Right atrium auricular region (tissue), 2 donors: ENCODE measurements around the gene NEUROG1. TPM values are rescaled to one million over a fixed set of nuclear protein-coding genes. Genes with fewer than 3 reads are reported as not detected.

Source experiments
- DNase-seq: peaks from one replicate; pipeline ENCODE4 v3.0.0-alpha.2; 2019; ENCODE audit warnings: low spot score
- H3K27ac ChIP-seq, 2 donors: fragments of 200-600 bp; sonication (generic); 1 replicate in 1 of 2; 2 replicates in 1 of 2; pipeline ENCODE4 v1.5.1; 2016 to 2019
- H3K27me3 ChIP-seq, 2 donors: fragments of 200-600 bp; sonication (generic); one replicate each; pipeline versions ENCODE4 v1.5.1 to v1.6.0; 2017 to 2019
- H3K36me3 ChIP-seq: fragments of 200-600 bp; sonication (generic); one replicate; pipeline ENCODE4 v1.5.1; 2016
- H3K4me1 ChIP-seq, 2 donors: fragments of 200-600 bp; sonication (generic); one replicate each; pipeline versions ENCODE4 v1.5.1 to v1.6.0; 2017 to 2019
- H3K4me3 ChIP-seq, 2 donors: fragments of 200-600 bp; sonication (generic); 1 replicate in 1 of 2; 2 replicates in 1 of 2; pipeline ENCODE4 v1.5.1; 2017 to 2019; ENCODE audit warnings: mild to moderate bottlenecking in 1 of 2, moderate library complexity in 1 of 2
- H3K9me3 ChIP-seq, 2 donors: fragments of 200-600 bp; sonication (generic); one replicate each; pipeline ENCODE4 v1.5.1; 2019
- total RNA-seq, 2 donors: library from RNA; depleted of rRNA; stranded (reverse); fragments of >200 nt; gene quantifications; one replicate each; pipeline ENCODE4 v1.1.0, GENCODE V29; 2016
- TF ChIP-seq, protein P1 (sequence below), 2 donors: fragments of 200-600 bp; sonication (generic); IDR thresholded peaks; one replicate each; pipeline ENCODE4 v1.5.1; 2019; ENCODE audit warnings: antibody characterized with exemption in 2 of 2

The NEUROG1 gene
- total RNA-seq, 2 donors from 2014 or later, result not detected

DNA sequence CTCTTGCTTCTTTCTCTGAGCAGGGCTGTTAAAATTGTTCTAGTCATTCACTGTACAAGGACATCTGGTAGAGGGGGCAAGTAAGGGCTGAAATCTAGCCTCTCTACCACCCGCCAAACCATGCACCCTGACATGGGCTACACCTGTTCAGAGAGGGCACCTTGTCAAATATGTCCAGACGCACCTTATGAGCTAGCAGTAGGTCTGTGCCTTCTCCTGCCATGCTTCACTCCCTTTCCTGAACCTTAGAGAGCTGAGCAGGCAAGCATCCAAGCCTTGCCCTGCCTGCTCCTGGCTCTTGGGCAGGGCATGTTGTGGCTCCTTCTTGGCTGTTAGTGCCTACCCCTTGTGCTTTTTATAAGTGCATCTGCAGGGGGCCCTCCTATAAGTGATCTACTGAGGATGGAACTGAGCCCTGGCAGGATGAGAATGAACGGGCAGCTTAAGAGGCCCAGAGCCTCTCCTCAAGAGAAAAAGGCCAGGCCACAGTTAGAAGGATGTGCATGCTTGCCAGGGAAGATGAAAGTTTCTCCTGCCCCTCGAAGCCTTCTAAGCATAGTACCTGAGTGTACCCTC lies 3.8 kb upstream of the NEUROG1 start:
- Histone ChIP-seq H3K27ac (no peak overlapping the region), H3K36me3 (no peaks in the 10 kb centered on the region), H3K9me3 (peaks cover 0 to 8% of the 10 kb centered on the region in 2 donors), H3K4me1 (peaks cover 0 to 29% of the 10 kb centered on the region in 2 donors), H3K4me3 (no peak overlapping the region), H3K27me3 (peaks cover 11 to 29% of the 10 kb centered on the region in 2 donors)
- no peak for DNase-seq
- TF ChIP-seq, protein P1, sequence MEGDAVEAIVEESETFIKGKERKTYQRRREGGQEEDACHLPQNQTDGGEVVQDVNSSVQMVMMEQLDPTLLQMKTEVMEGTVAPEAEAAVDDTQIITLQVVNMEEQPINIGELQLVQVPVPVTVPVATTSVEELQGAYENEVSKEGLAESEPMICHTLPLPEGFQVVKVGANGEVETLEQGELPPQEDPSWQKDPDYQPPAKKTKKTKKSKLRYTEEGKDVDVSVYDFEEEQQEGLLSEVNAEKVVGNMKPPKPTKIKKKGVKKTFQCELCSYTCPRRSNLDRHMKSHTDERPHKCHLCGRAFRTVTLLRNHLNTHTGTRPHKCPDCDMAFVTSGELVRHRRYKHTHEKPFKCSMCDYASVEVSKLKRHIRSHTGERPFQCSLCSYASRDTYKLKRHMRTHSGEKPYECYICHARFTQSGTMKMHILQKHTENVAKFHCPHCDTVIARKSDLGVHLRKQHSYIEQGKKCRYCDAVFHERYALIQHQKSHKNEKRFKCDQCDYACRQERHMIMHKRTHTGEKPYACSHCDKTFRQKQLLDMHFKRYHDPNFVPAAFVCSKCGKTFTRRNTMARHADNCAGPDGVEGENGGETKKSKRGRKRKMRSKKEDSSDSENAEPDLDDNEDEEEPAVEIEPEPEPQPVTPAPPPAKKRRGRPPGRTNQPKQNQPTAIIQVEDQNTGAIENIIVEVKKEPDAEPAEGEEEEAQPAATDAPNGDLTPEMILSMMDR (IDR thresholded peaks at IDR 0.05), result no peak

DNA sequence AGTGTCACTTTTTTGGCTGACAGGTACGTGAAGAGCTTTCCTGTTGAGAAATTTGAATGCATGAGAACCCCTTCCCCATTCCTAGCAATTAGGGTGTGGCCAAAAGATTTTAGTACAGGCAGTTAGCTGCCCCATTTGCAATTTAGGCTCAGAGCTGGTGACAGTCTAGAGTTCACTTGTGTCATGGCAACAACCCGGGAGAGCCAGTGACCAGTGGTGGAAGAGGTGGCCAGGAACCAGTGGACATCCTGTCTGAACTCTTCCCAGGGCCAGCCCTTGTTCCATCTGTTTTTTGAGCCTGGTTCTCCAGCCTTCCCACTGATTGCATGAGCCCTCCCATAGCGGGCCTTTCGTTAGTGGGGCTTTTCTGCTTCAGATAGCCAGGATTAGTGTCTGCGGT lies 2.5 kb upstream of the NEUROG1 start:
- Histone ChIP-seq H3K36me3 (no peaks in the 10 kb centered on the region), H3K9me3 (peaks cover 0 to 8% of the 10 kb centered on the region in 2 donors), H3K27me3 (peaks cover 11 to 28% of the 10 kb centered on the region in 2 donors), H3K27ac (no peak overlapping the region), H3K4me1 (peaks cover 0 to 17% of the 10 kb centered on the region in 2 donors), H3K4me3 (no peak overlapping the region)
- TF ChIP-seq, protein P1 (IDR thresholded peaks at IDR 0.05), result no peak
- DNase-seq, result no peak

DNA sequence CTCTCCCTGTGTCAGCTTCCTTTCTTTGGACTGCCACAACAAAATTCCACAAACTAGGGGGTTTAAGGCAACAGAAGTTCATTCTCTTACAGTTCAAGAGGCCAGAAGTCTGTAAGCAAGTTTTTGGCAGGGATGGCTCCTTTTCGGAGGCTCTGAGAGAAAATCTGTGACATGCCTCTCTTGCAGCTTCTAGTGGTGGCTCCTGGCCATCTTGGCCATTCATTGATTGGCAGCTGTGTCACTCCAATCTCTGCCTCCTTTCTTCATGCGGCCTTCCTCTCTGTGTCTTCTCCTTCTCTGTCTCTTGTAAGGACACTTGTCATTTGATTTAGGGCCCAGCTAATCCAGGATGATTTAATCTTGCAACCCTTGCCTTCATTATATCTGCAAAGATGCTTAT lies 2.0 kb upstream of the NEUROG1 start:
- no peak for DNase-seq
- Histone ChIP-seq H3K27ac (no peak overlapping the region), H3K9me3 (peaks cover 0 to 8% of the 10 kb centered on the region in 2 donors), H3K4me1 (peaks cover 0 to 17% of the 10 kb centered on the region in 2 donors), H3K36me3 (no peaks in the 10 kb centered on the region), H3K4me3 (no peak overlapping the region), H3K27me3 (peaks cover 11 to 28% of the 10 kb centered on the region in 2 donors)
- TF ChIP-seq, protein P1 (IDR thresholded peaks at IDR 0.05), result no peak

DNA sequence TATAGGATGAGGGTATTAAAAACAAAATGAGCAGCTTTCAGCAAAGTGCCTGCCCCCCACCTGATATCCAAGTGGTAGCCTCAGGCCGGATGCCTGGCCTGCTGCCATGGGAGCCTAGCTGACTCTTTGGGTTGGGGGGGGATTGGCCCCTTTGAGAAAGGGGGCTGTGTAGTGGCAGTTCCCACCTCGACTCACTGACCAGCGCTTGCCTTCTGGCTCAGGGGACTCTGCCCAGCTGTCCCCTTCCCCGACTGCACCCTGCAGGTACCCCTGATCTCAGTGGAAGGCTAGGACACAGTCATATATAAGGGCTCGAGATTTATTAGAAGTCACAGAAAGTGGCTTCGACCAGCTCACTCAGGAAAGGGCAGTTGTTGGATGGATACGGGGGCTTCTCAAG lies 1.5 kb upstream of the NEUROG1 start:
- TF ChIP-seq, protein P1 (IDR thresholded peaks at IDR 0.05), result no peak
- Histone ChIP-seq H3K9me3 (peaks cover 0 to 8% of the 10 kb centered on the region in 2 donors), H3K27me3 (peaks cover 11 to 28% of the 10 kb centered on the region in 2 donors), H3K4me3 (no peak overlapping the region), H3K36me3 (no peaks in the 10 kb centered on the region), H3K4me1 (peaks cover 0 to 17% of the 10 kb centered on the region in 2 donors), H3K27ac (no peak overlapping the region)
- DNase-seq, result no peak

DNA sequence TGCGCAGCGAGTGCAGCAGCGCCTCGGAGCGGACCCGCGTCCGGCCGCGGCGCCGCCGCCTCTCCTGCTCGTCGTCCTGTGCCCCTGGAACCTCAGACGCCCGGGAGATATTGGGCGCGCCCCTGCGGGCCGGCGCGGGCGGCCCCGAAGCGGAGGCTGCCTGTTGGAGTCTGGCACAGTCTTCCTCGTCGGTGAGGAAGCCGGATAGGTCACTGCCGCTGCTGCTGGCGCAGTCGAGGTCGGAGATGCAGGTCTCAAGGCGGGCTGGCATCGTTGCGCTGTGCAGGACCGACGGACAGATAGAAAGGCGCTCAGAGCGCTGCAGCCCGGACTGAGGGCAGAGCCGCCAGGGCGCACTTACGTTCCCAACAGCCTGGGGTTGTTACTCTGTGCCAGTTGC lies 344 bp downstream of the NEUROG1 start:
- no peak overlapping the region for H3K27ac ChIP-seq
- H3K4me3 ChIP-seq, result no peak overlapping the region
- TF ChIP-seq, protein P1 (IDR thresholded peaks at IDR 0.05), result no peak
- no peak for DNase-seq
- H3K27me3 ChIP-seq, result peaks cover 11 to 28% of the 10 kb centered on the region in 2 donors
- peaks cover 0 to 8% of the 10 kb centered on the region in 2 donors for H3K9me3 ChIP-seq
- H3K4me1 ChIP-seq, result peaks cover 0 to 17% of the 10 kb centered on the region in 2 donors
- H3K36me3 ChIP-seq, result no peaks in the 10 kb centered on the region
